Ascending aorta (tissue), 2 donors: ENCODE data around the gene FANCB. TPM values are rescaled to one million over a fixed set of nuclear protein-coding genes. Genes with fewer than 3 reads are reported as not detected.
A peak's percentile ranks its signal among the peaks of the same experiment; 100 is the strongest.

Experiments
- DNase-seq, 2 donors: peaks; one replicate each; pipeline ENCODE4 v3.0.0-alpha.2; 2019; ENCODE audit warnings: low spot score in 2 of 2
- H3K27ac ChIP-seq, 2 donors: fragments of 200-600 bp; sonication (generic); one replicate each; pipeline ENCODE4 v1.5.1; 2016 to 2017; ENCODE audit warnings: mild to moderate bottlenecking in 1 of 2
- H3K27me3 ChIP-seq: fragments of 200-600 bp; sonication (generic); one replicate; pipeline ENCODE4 v1.5.1; 2017
- H3K36me3 ChIP-seq, 2 donors: fragments of 200-600 bp; sonication (generic); one replicate each; pipeline ENCODE4 v1.5.1; 2016
- H3K4me1 ChIP-seq, 2 donors: fragments of 200-600 bp; sonication (generic); one replicate each; pipeline ENCODE4 v1.5.1; 2016 to 2017; ENCODE audit warnings: mild to moderate bottlenecking in 1 of 2
- H3K4me3 ChIP-seq, 2 donors: fragments of 200-600 bp; sonication (generic); one replicate each; pipeline ENCODE4 v1.5.1; 2016 to 2017; ENCODE audit warnings: mild to moderate bottlenecking in 1 of 2
- H3K9me3 ChIP-seq, 2 donors: fragments of 200-600 bp; sonication (generic); one replicate each; pipeline ENCODE4 v1.5.1; 2016
- CTCF ChIP-seq, 3 experiments: fragments of 200-600 bp in 2 of 3; fragments of 450-650 bp in 1 of 3; sonication (generic) in 2 of 3; IDR thresholded peaks; one replicate each; pipeline ENCODE4 v1.5.1; 2016 to 2019; ENCODE audit warnings: antibody characterized with exemption in 3 of 3, mild to moderate bottlenecking in 1 of 3, moderate library complexity in 1 of 3
- intact Hi-C: fragments of 100-400 bp; cut with DNase I; formaldehyde crosslinking; loops from one replicate; pipeline ENCODE4 v1.15.1; 2023
- total RNA-seq: library from RNA; depleted of rRNA; stranded (reverse); fragments of >200 nt; gene quantifications from one replicate; pipeline ENCODE4 v1.1.0, GENCODE V29; 2016

Gene FANCB
- total RNA-seq, 1 donor from 2014 or later, result not detected

GRCh38 chrX:14896273-14896672 is 23.4 kb upstream of the FANCB start:
- intact Hi-C loops, result no loop called here

GRCh38 chrX:14886252-14886651 is 13.4 kb upstream of the FANCB start:
- no peak overlapping the region for H3K27ac ChIP-seq
- H3K27me3 ChIP-seq, result no peaks in the 10 kb centered on the region
- H3K9me3 ChIP-seq, result no peaks in the 10 kb centered on the region
- intact Hi-C loops, result no loop called here
- DNase-seq, result no peak
- no peaks in the 10 kb centered on the region for H3K4me1 ChIP-seq
- no peak for TF ChIP-seq CTCF (IDR thresholded peaks at IDR 0.05)
- H3K4me3 ChIP-seq, result no peak overlapping the region
- H3K36me3 ChIP-seq, result no peaks in the 10 kb centered on the region

More at GRCh38 chrX:14896273-14896672, 23.4 kb upstream of the FANCB start:
- H3K36me3 ChIP-seq, result no peaks in the 10 kb centered on the region
- DNase-seq, result no peak
- H3K9me3 ChIP-seq, result no peaks in the 10 kb centered on the region
- no peak overlapping the region for H3K4me3 ChIP-seq
- H3K27ac ChIP-seq, result no peak overlapping the region
- no peaks in the 10 kb centered on the region for H3K27me3 ChIP-seq
- H3K4me1 ChIP-seq, result no peaks in the 10 kb centered on the region
- no peak for TF ChIP-seq CTCF (IDR thresholded peaks at IDR 0.05)

- DNase-seq, result no peak
- intact Hi-C loops, result no loop called here
- Histone ChIP-seq H3K4me1 (no peaks in the 10 kb centered on the region), H3K9me3 (no peaks in the 10 kb centered on the region), H3K4me3 (no peak overlapping the region), H3K27ac (no peak overlapping the region), H3K36me3 (no peaks in the 10 kb centered on the region), H3K27me3 (no peaks in the 10 kb centered on the region)
- no peak for TF ChIP-seq CTCF (IDR thresholded peaks at IDR 0.05)
Observed at GRCh38 chrX:14884714-14885113, 11.8 kb upstream of the FANCB start.

- no peaks in the 10 kb centered on the region for H3K27me3 ChIP-seq
- no peaks in the 10 kb centered on the region for H3K36me3 ChIP-seq
- no peak overlapping the region for H3K27ac ChIP-seq
- intact Hi-C loops, result no loop called here
- H3K9me3 ChIP-seq, result no peaks in the 10 kb centered on the region
- DNase-seq, result no peak
- no peaks in the 10 kb centered on the region for H3K4me1 ChIP-seq
- TF ChIP-seq CTCF (IDR thresholded peaks at IDR 0.05), result no peak
- no peak overlapping the region for H3K4me3 ChIP-seq
Observed at GRCh38 chrX:14883826-14884225, 11.0 kb upstream of the FANCB start.

- no peaks in the 10 kb centered on the region for H3K27me3 ChIP-seq
- H3K36me3 ChIP-seq, result no peaks in the 10 kb centered on the region
- H3K27ac ChIP-seq, result no peak overlapping the region
- no peaks in the 10 kb centered on the region for H3K4me1 ChIP-seq
- TF ChIP-seq CTCF (IDR thresholded peaks at IDR 0.05), result no peak
- no peaks in the 10 kb centered on the region for H3K9me3 ChIP-seq
- H3K4me3 ChIP-seq, result no peak overlapping the region
- DNase-seq, result no peak
- intact Hi-C loops, result no loop called here
Observed at GRCh38 chrX:14875624-14876023, 2.8 kb upstream of the FANCB start.

DNA sequence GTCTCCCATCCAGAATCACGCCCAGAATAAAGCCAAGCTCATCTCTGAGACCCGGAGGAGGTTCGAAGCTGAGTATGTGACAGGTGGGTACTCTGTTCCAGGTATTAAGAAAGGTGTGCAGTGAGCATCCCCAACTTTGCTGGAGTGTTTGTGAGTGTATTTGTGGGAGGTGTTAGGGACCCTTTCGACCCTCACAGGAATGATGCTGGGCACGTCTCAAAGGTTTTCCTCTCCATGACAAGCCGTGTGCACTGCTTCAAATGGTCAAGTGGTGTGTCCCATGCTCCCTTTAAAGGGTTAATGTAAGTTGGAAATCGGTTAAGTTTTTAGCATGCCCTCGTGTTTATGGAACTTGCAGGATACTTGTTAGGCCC is 794 bp upstream of the FANCB start:
- no peak for TF ChIP-seq CTCF (IDR thresholded peaks at IDR 0.05)
- Histone ChIP-seq H3K4me3 (peak overlapping the region; percentile 83 to 90), H3K4me1 (no peaks in the 10 kb centered on the region), H3K9me3 (no peaks in the 10 kb centered on the region), H3K36me3 (no peaks in the 10 kb centered on the region), H3K27me3 (no peaks in the 10 kb centered on the region), H3K27ac (peak overlapping the region; percentile 77 to 80)
- intact Hi-C loops, result loop anchor here (5.0 kb wide), 1 partner anchor 49 kb away; no protein-coding TSS in a partner anchor
- no peak for DNase-seq
